ENCODE data around the gene ACAP2. TPM values are rescaled to one million over a fixed set of nuclear protein-coding genes. Genes with fewer than 3 reads are reported as not detected.

ACAP2 gene
- total RNA-seq, 1 experiment from 2014 or later, result 35.4 TPM

GRCh38 chr3:195270817-195271409 is 171.9 kb downstream of the ACAP2 start, which contains the start of gene XXYLT1:
XXYLT1 (minus strand) TSS chr3:195271159; CDS start chr3:195271058, 101 bp downstream.
- peak within 1 kb of the TSS; percentile 41 for H3K27ac ChIP-seq
- H3K4me3 ChIP-seq, result peak within 1 kb of the TSS; percentile 76
- H3K36me3 ChIP-seq, result no peaks in the 10 kb centered on the region
- H3K27me3 ChIP-seq, result no peaks in the 10 kb centered on the region
- DNase-seq, result peak; percentile 89 to 90
- no peaks in the 10 kb centered on the region for H3K9me3 ChIP-seq (replicated peaks)
- no peaks in the 10 kb centered on the region; the same call in 1 of the 2 replicates for H3K4me1 ChIP-seq

- H3K27ac ChIP-seq, result peak overlapping the region; percentile 41; the same call in 1 of the 2 replicates
Observed at GRCh38 chr3:195270079-195270816, 172.6 kb downstream of the ACAP2 start.

GRCh38 chr3:195269375-195270078 is 173.3 kb downstream of the ACAP2 start:
- Histone ChIP-seq H3K4me1 (no peaks in the 10 kb centered on the region; the same call in 1 of the 2 replicates), H3K4me3 (peak overlapping the region; percentile 76), H3K27ac (no peak overlapping the region), H3K27me3 (no peaks in the 10 kb centered on the region), H3K36me3 (no peaks in the 10 kb centered on the region), H3K9me3 (replicated peaks) (no peaks in the 10 kb centered on the region)
- DNase-seq, result no peak

More at GRCh38 chr3:195270079-195270816, 172.6 kb downstream of the ACAP2 start:
- Histone ChIP-seq H3K27me3 (no peaks in the 10 kb centered on the region), H3K4me3 (peak overlapping the region; percentile 76), H3K4me1 (no peaks in the 10 kb centered on the region; the same call in 1 of the 2 replicates), H3K36me3 (no peaks in the 10 kb centered on the region), H3K9me3 (replicated peaks) (no peaks in the 10 kb centered on the region)
- DNase-seq, result peak; percentile 63 to 66

GRCh38 chr3:195268576-195269309 is 174.1 kb downstream of the ACAP2 start:
- no peaks in the 10 kb centered on the region for H3K36me3 ChIP-seq
- H3K4me3 ChIP-seq, result no peak overlapping the region
- no peaks in the 10 kb centered on the region for H3K27me3 ChIP-seq
- no peak for DNase-seq
- H3K9me3 ChIP-seq (replicated peaks), result no peaks in the 10 kb centered on the region
- no peak overlapping the region for H3K27ac ChIP-seq
- no peaks in the 10 kb centered on the region; the same call in 1 of the 2 replicates for H3K4me1 ChIP-seq

- Histone ChIP-seq H3K4me1 (no peaks in the 10 kb centered on the region; the same call in 1 of the 2 replicates), H3K9me3 (replicated peaks) (no peaks in the 10 kb centered on the region), H3K36me3 (no peaks in the 10 kb centered on the region), H3K27me3 (no peaks in the 10 kb centered on the region), H3K27ac (no peak overlapping the region), H3K4me3 (no peak overlapping the region)
- DNase-seq, result no peak
Observed at GRCh38 chr3:195267096-195267495, 175.7 kb downstream of the ACAP2 start.

GRCh38 chr3:195266428-195266827 is 176.4 kb downstream of the ACAP2 start:
- no peak for DNase-seq
- H3K27ac ChIP-seq, result no peak overlapping the region
- no peaks in the 10 kb centered on the region for H3K4me1 ChIP-seq
- no peak overlapping the region for H3K4me3 ChIP-seq
- no peaks in the 10 kb centered on the region for H3K36me3 ChIP-seq
- no peaks in the 10 kb centered on the region for H3K9me3 ChIP-seq (replicated peaks)
- no peaks in the 10 kb centered on the region for H3K27me3 ChIP-seq

GRCh38 chr3:195265363-195265976 is 177.3 kb downstream of the ACAP2 start:
- no peaks in the 10 kb centered on the region for H3K36me3 ChIP-seq
- H3K9me3 ChIP-seq (replicated peaks), result no peaks in the 10 kb centered on the region
- H3K4me3 ChIP-seq, result no peak overlapping the region
- no peaks in the 10 kb centered on the region for H3K27me3 ChIP-seq
- no peaks in the 10 kb centered on the region for H3K4me1 ChIP-seq
- no peak overlapping the region for H3K27ac ChIP-seq
- no peak for DNase-seq

- Histone ChIP-seq H3K4me3 (no peak overlapping the region), H3K9me3 (replicated peaks) (no peaks in the 10 kb centered on the region), H3K27ac (no peak overlapping the region), H3K36me3 (no peaks in the 10 kb centered on the region), H3K4me1 (peaks cover 3% of the 10 kb centered on the region), H3K27me3 (no peaks in the 10 kb centered on the region)
- DNase-seq, result no peak
Observed at GRCh38 chr3:195263925-195264600, 178.8 kb downstream of the ACAP2 start.

GRCh38 chr3:195263193-195263924 is 179.5 kb downstream of the ACAP2 start:
- H3K4me1 ChIP-seq, result peaks cover 10% of the 10 kb centered on the region
- DNase-seq, result no peak
- no peaks in the 10 kb centered on the region for H3K27me3 ChIP-seq
- H3K27ac ChIP-seq, result no peak overlapping the region
- H3K4me3 ChIP-seq, result no peak overlapping the region
- no peaks in the 10 kb centered on the region for H3K9me3 ChIP-seq (replicated peaks)
- H3K36me3 ChIP-seq, result no peaks in the 10 kb centered on the region

GRCh38 chr3:195261925-195262324 is 180.9 kb downstream of the ACAP2 start:
- Histone ChIP-seq H3K27me3 (no peaks in the 10 kb centered on the region), H3K4me1 (peaks cover 11% of the 10 kb centered on the region), H3K9me3 (replicated peaks) (no peaks in the 10 kb centered on the region), H3K36me3 (no peaks in the 10 kb centered on the region), H3K27ac (no peak overlapping the region), H3K4me3 (no peak overlapping the region)
- DNase-seq, result no peak

GRCh38 chr3:195260280-195260905 is 182.4 kb downstream of the ACAP2 start:
- Histone ChIP-seq H3K4me1 (peaks cover 11% of the 10 kb centered on the region), H3K27ac (no peak overlapping the region), H3K36me3 (no peaks in the 10 kb centered on the region), H3K4me3 (peak overlapping the region; percentile 67), H3K9me3 (replicated peaks) (no peaks in the 10 kb centered on the region), H3K27me3 (no peaks in the 10 kb centered on the region)
- DNase-seq, result no peak

- no peaks in the 10 kb centered on the region for H3K9me3 ChIP-seq (replicated peaks)
- no peaks in the 10 kb centered on the region for H3K36me3 ChIP-seq
- peaks cover 11% of the 10 kb centered on the region for H3K4me1 ChIP-seq
- peak overlapping the region; percentile 72 for H3K27ac ChIP-seq
- H3K4me3 ChIP-seq, result peak overlapping the region; percentile 67
- peak; percentile 89 to 90 for DNase-seq
- H3K27me3 ChIP-seq, result no peaks in the 10 kb centered on the region
Observed at GRCh38 chr3:195259475-195260279, 183.1 kb downstream of the ACAP2 start.
